ENCODE data around the gene PRRC2A. TPM values are rescaled to one million over a fixed set of nuclear protein-coding genes. Genes with fewer than 3 reads are reported as not detected.

The PRRC2A gene
- total RNA-seq, 3 donors from 2014 or later (not counting 1 experiment from before 2014, with no cell fraction given): 264 to 294 (median 294) TPM

DNA sequence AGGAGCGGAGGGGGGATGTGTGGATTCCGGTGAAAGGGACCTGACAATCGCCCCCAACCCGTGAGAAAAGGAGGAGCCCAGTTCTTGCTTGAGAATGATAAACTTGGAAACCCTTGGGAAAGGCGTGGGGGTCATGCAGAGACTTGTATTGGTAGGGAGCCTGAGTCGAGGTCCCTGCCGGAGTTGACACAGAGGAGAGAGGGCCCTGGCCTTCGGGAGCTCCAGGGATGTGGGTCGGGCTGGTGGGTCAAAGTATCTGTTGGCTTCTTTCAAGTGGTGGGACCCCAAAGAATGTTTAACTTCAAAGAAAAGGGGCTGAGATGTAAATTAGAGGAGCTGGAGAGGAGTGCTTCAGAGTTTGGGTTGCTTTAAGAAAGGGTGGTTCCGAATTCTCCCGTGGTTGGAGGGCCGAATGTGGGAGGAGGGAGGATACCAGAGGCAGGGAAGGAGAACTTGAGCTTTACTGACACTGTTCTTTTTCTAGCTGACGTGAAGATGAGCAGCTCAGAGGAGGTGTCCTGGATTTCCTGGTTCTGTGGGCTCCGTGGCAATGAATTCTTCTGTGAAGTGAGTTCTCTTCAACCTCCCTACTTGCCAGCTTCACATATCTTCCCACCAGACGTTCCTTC lies 45.9 kb downstream of the PRRC2A start:
- ATAC-seq (no peak), DNase-seq (no peak)
- H3K9me3 Mint-ChIP-seq: no peaks in the 10 kb centered on the region
- Histone ChIP-seq H3K27me3 (ENCODE audit: control insufficient read depth, insufficient read depth, low read length) (no peaks in the 10 kb centered on the region), H3K36me3 (ENCODE audit: control insufficient read depth, insufficient read depth, low read length) (peaks cover 56% of the 10 kb centered on the region), H3K4me3 (ENCODE audit: low read length) (peak overlapping the region; percentile 67), H3K9me3 (ENCODE audit: control insufficient read depth, insufficient read depth, low read length) (no peaks in the 10 kb centered on the region), H3K27ac (ENCODE audit: low read length) (peak overlapping the region; percentile 78), H3K4me1 (ENCODE audit: control insufficient read depth, insufficient read depth, low read length) (peaks cover 36% of the 10 kb centered on the region)
- WGBS (ENCODE audit: insufficient coverage): 11% methylated on average over 15 of the region's 15 CpGs
- no peak for TF ChIP-seq CTCF (IDR thresholded peaks at IDR 0.05)
- H3K4me3 Mint-ChIP-seq: peak overlapping the region; percentile 96
- no peaks in the 10 kb centered on the region for H3K36me3 Mint-ChIP-seq
- intact Hi-C loops (cut with micrococcal nuclease): loop anchor here (5.0 to 10.0 kb wide), 3 partner anchors 124 to 949 kb away; partner anchors contain the start of genes AGPAT1, DDX39B, MDC1 and RNF5
- no peaks in the 10 kb centered on the region for H3K27me3 Mint-ChIP-seq (ENCODE audit: low read depth in 2 of 2)
- H3K4me1 Mint-ChIP-seq: peaks cover 32 to 48% of the 10 kb centered on the region in 2 donors
- H3K27ac Mint-ChIP-seq: peak overlapping the region; percentile 97 to 100

DNA sequence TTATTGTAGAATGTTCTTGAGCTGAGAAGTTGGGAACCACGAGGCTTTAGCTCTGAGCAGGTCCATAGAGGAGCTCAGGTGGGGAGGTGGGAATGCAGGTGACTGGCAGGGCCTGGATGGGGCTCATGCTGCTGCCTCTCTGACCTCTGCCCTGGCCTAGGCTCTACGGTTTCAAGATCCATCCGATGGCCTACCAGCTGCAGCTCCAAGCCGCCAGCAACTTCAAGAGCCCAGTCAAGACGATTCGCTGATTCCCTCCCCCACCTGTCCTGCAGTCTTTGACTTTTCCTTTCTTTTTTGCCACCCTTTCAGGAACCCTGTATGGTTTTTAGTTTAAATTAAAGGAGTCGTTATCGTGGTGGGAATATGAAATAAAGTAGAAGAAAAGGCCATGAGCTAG lies 49.2 kb downstream of the PRRC2A start, which contains the start of gene LY6G5B:
TSS of gene LY6G5B (plus strand) at position 301 of the 400 bp plus-strand sequence. CDS start 975 bp downstream, outside the sequence.
- ATAC-seq (no peak), DNase-seq (no peak)
- H3K27me3 ChIP-seq (ENCODE audit: control insufficient read depth, insufficient read depth, low read length): no peaks in the 10 kb centered on the region
- no peak within 1 kb of the TSS for H3K27ac ChIP-seq (ENCODE audit: low read length)
- H3K27me3 Mint-ChIP-seq (ENCODE audit: low read depth in 2 of 2): no peaks in the 10 kb centered on the region
- no peak for TF ChIP-seq CTCF (IDR thresholded peaks at IDR 0.05)
- H3K36me3 Mint-ChIP-seq: no peaks in the 10 kb centered on the region
- H3K36me3 ChIP-seq (ENCODE audit: control insufficient read depth, insufficient read depth, low read length): peaks cover 56% of the 10 kb centered on the region
- WGBS (ENCODE audit: insufficient coverage): 95% methylated on average over 8 of the region's 8 CpGs
- H3K4me3 Mint-ChIP-seq: no peak within 1 kb of the TSS
- H3K9me3 Mint-ChIP-seq: no peaks in the 10 kb centered on the region
- H3K4me1 ChIP-seq (ENCODE audit: control insufficient read depth, insufficient read depth, low read length): peaks cover 9% of the 10 kb centered on the region
- H3K9me3 ChIP-seq (ENCODE audit: control insufficient read depth, insufficient read depth, low read length): no peaks in the 10 kb centered on the region
- peaks cover 16 to 25% of the 10 kb centered on the region in 2 donors for H3K4me1 Mint-ChIP-seq
- H3K27ac Mint-ChIP-seq: no peak within 1 kb of the TSS
- no peak within 1 kb of the TSS for H3K4me3 ChIP-seq (ENCODE audit: low read length)
- intact Hi-C loops (cut with micrococcal nuclease): loop anchor here (5.0 to 10.0 kb wide), 3 partner anchors 127 to 952 kb away; partner anchors contain the start of genes AGPAT1, DDX39B, MDC1 and RNF5

GRCh38 chr6:31676322-31676903 lies 55.9 kb downstream of the PRRC2A start:
- H3K4me3 Mint-ChIP-seq: no peak overlapping the region
- H3K9me3 Mint-ChIP-seq: no peaks in the 10 kb centered on the region
- ATAC-seq: no peak
- DNase-seq: no peak
- H3K27ac Mint-ChIP-seq: no peak overlapping the region
- H3K27ac ChIP-seq (ENCODE audit: low read length): no peak overlapping the region
- H3K36me3 Mint-ChIP-seq: no peaks in the 10 kb centered on the region
- no peaks in the 10 kb centered on the region for H3K27me3 ChIP-seq (ENCODE audit: control insufficient read depth, insufficient read depth, low read length)
- H3K4me1 ChIP-seq (ENCODE audit: control insufficient read depth, insufficient read depth, low read length): peaks cover 15% of the 10 kb centered on the region
- no peak for TF ChIP-seq CTCF (IDR thresholded peaks at IDR 0.05)
- peaks cover 15 to 20% of the 10 kb centered on the region in 2 donors for H3K4me1 Mint-ChIP-seq
- peaks cover 0 to 3% of the 10 kb centered on the region in 2 donors for H3K27me3 Mint-ChIP-seq (ENCODE audit: low read depth in 2 of 2)
- 60% methylated on average over 4 of the region's 4 CpGs for WGBS (ENCODE audit: insufficient coverage)
- no peak overlapping the region for H3K4me3 ChIP-seq (ENCODE audit: low read length)
- intact Hi-C loops (cut with micrococcal nuclease): no loop called here
- H3K36me3 ChIP-seq (ENCODE audit: control insufficient read depth, insufficient read depth, low read length): peaks cover 12% of the 10 kb centered on the region
- H3K9me3 ChIP-seq (ENCODE audit: control insufficient read depth, insufficient read depth, low read length): no peaks in the 10 kb centered on the region

Data from natural killer cell (primary cell).